C4-2B (cell line): ENCODE results near the gene WASHC3.

Experiments
- ZFX ChIP-seq: fragments of 450-650 bp; IDR thresholded peaks from 2 replicates; pipeline ENCODE4 v1.6.1; 2017
- TF ChIP-seq, protein P1 (sequence below): fragments of 450-650 bp; conservative IDR thresholded peaks from 2 replicates; pipeline ENCODE4 v1.5.1; 2017; ENCODE audit warnings: mild to moderate bottlenecking

DNA sequence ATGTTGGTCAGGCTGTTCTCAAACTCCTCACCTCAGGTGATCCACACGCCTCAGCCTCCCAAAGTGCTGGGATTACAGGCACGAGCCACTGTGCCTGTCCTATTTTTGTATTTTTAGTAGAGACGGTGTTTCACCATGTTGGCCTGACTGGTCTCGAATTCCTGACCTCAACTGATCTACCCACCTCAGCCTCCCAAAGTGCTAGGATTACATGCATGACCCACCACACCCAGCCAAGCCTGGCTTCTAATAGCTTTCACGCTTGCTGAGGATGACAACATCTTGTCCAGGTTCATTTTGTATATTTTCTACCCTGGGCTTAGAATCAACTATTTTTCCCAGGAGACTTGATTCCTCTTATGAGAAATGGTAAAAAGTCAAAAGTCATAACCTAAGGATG, 64.7 kb downstream of the WASHC3 start:
- TF ChIP-seq, protein P1, sequence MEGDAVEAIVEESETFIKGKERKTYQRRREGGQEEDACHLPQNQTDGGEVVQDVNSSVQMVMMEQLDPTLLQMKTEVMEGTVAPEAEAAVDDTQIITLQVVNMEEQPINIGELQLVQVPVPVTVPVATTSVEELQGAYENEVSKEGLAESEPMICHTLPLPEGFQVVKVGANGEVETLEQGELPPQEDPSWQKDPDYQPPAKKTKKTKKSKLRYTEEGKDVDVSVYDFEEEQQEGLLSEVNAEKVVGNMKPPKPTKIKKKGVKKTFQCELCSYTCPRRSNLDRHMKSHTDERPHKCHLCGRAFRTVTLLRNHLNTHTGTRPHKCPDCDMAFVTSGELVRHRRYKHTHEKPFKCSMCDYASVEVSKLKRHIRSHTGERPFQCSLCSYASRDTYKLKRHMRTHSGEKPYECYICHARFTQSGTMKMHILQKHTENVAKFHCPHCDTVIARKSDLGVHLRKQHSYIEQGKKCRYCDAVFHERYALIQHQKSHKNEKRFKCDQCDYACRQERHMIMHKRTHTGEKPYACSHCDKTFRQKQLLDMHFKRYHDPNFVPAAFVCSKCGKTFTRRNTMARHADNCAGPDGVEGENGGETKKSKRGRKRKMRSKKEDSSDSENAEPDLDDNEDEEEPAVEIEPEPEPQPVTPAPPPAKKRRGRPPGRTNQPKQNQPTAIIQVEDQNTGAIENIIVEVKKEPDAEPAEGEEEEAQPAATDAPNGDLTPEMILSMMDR: no peak
- no peak for TF ChIP-seq ZFX
